ENCODE data around the gene HOOK2. TPM values are rescaled to one million over a fixed set of nuclear protein-coding genes. Genes with fewer than 3 reads are reported as not detected.

HOOK2 gene
- polyA plus RNA-seq, 3 donors = 0.55 to 28.6 (median 1.1) TPM

DNA sequence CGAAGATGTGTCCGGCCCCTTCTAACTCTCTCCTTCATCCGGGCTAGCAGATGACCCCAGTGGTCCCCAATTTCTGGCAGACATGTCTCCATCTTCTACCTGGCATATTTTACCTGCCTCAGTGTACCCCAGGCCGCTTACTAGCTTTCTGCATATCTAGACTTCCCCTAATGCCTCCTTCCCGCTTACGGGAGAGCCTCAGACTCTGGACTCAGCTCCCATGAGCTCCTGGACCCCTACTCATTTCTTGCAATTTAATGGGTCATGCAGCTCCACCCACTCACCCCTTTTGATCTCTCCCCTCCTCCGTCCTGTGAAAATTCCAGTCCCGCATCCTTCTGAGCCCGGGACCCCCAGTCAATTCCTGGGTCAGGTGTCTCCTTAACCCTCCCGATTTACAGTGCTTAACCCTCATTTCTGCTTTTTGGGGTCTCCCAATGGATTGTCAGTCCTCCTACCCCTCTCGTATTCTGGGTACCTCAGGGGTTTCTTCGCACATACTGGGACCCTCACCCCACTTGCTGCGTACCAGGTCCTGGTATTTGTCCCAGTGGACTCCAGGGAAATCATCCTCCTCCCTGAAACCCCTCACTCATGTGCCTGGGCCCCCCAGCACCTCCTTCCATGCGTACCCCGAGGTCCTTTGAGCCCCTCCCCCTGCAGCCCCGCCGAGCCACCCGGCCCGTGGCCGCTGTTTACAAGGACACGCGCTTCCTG is 15.4 kb upstream of the HOOK2 start:
- H3K4me3 Mint-ChIP-seq = peak overlapping the region; percentile 95 to 98
- Histone ChIP-seq H3K4me1 (ENCODE audit: control insufficient read depth in 1 of 2, insufficient read depth in 2 of 2, low read length in 2 of 2) (peaks cover 58 to 64% of the 10 kb centered on the region in 2 donors), H2AFZ (ENCODE audit: insufficient read depth, low read depth, low read length, poor library complexity, severe bottlenecking) (no peak overlapping the region)

More for the DNA sequence above, 15.4 kb upstream of the HOOK2 start:
- peaks cover 79% of the 10 kb centered on the region for H3K79me2 ChIP-seq (ENCODE audit: insufficient read depth, low read length)
- peak overlapping the region; percentile 99 for H3K4me2 ChIP-seq (replicated peaks; ENCODE audit: extremely low read depth, low read length, poor library complexity, severe bottlenecking)
- peak overlapping the region; percentile 100 for H3K9ac ChIP-seq (ENCODE audit: insufficient read depth, low read length, poor library complexity, severe bottlenecking)
- peak overlapping the region; percentile 99 to 100 (median 100) for H3K27ac Mint-ChIP-seq
- H4K20me1 ChIP-seq (ENCODE audit: insufficient read depth, low read length) = peaks cover 42% of the 10 kb centered on the region
- H3K9me3 Mint-ChIP-seq = peaks cover 0 to 7% (median 0%) of the 10 kb centered on the region in 7 donors
- peak overlapping the region; percentile 95 to 100 for H3K27ac ChIP-seq (ENCODE audit: low read depth in 1 of 2, low read length in 2 of 2)
- DNase-seq = peak in 2 of 3 donors; percentile 35 to 46
- H3K4me1 Mint-ChIP-seq = peaks cover 44% of the 10 kb centered on the region
- peaks cover 2 to 12% of the 10 kb centered on the region in 2 donors for H3K36me3 Mint-ChIP-seq
- intact Hi-C loops (cut with micrococcal nuclease) = loop anchor here (1.0 to 10.0 kb wide), 5 partner anchors 8 to 362 kb away; partner anchors contain the start of genes CALR (in 1 of the 2), IER2 (in 1 of the 2), MAN2B1 (in 1 of the 2) and STX10 (in 1 of the 2)
- peak overlapping the region; percentile 85 to 100 (median 100) for H3K4me3 ChIP-seq (replicated peaks in 1 of 3; ENCODE audit: low read depth in 2 of 3, low read length in 3 of 3)
- WGBS (ENCODE audit: insufficient coverage) = under 1% methylated on average over 20 of the region's 22 CpGs
- TF ChIP-seq, protein P1, sequence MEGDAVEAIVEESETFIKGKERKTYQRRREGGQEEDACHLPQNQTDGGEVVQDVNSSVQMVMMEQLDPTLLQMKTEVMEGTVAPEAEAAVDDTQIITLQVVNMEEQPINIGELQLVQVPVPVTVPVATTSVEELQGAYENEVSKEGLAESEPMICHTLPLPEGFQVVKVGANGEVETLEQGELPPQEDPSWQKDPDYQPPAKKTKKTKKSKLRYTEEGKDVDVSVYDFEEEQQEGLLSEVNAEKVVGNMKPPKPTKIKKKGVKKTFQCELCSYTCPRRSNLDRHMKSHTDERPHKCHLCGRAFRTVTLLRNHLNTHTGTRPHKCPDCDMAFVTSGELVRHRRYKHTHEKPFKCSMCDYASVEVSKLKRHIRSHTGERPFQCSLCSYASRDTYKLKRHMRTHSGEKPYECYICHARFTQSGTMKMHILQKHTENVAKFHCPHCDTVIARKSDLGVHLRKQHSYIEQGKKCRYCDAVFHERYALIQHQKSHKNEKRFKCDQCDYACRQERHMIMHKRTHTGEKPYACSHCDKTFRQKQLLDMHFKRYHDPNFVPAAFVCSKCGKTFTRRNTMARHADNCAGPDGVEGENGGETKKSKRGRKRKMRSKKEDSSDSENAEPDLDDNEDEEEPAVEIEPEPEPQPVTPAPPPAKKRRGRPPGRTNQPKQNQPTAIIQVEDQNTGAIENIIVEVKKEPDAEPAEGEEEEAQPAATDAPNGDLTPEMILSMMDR (IDR thresholded peaks at IDR 0.05) = no peak
- H3K27me3 ChIP-seq (ENCODE audit: control insufficient read depth in 2 of 2, insufficient read depth in 2 of 2, low read length in 2 of 2) = no peaks in the 10 kb centered on the region
- H3K36me3 ChIP-seq (replicated peaks in 1 of 2; ENCODE audit: control insufficient read depth in 1 of 2, insufficient read depth in 2 of 2, low read length in 2 of 2) = no peaks in the 10 kb centered on the region
- H3K27me3 Mint-ChIP-seq (ENCODE audit: low read depth in 3 of 3) = peaks cover 0 to 4% (median 1%) of the 10 kb centered on the region in 3 donors
- no peaks in the 10 kb centered on the region for H3K9me3 ChIP-seq (replicated peaks in 1 of 2; ENCODE audit: control insufficient read depth in 1 of 2, insufficient read depth in 1 of 2, low read length in 2 of 2)

Data from CD14-positive monocyte (primary cell).